Mucosa of descending colon (tissue), 3 donors: Measurements from ENCODE around the gene AQP12A. TPM values are rescaled to one million over a fixed set of nuclear protein-coding genes. Genes with fewer than 3 reads are reported as not detected.

ENCODE experiments used
- ATAC-seq: fragments of 200-7000 bp; cut with Tn5 transposase; one replicate; pipeline ENCODE4 v1.9.1; 2020; ENCODE audit warnings: mild to moderate bottlenecking, moderate library complexity
- DNase-seq, 3 donors: peaks; one replicate each; pipeline ENCODE4 v3.0.0-alpha.2; 2020
- H3K36me3 ChIP-seq: fragments of 200-600 bp; one replicate; pipeline ENCODE4 v1.8.0; 2021; ENCODE audit warnings: low read depth, mild to moderate bottlenecking
- H3K4me1 ChIP-seq: fragments of 200-600 bp; one replicate; pipeline ENCODE4 v1.8.0; 2021; ENCODE audit warnings: low read depth, mild to moderate bottlenecking
- H3K4me3 ChIP-seq: fragments of 200-600 bp; one replicate; pipeline ENCODE4 v1.8.0; 2021; ENCODE audit warnings: mild to moderate bottlenecking
- H3K9me3 ChIP-seq: fragments of 200-600 bp; one replicate; pipeline ENCODE4 v1.8.0; 2021; ENCODE audit warnings: mild to moderate bottlenecking
- CTCF ChIP-seq: fragments of 200-600 bp; IDR thresholded peaks from one replicate; pipeline ENCODE4 v1.8.0; 2022; ENCODE audit warnings: antibody characterized with exemption, mild to moderate bottlenecking
- intact Hi-C, 2 donors: fragments of 100-400 bp; cut with DNase I in 1 of 2; cut with micrococcal nuclease in 1 of 2; formaldehyde crosslinking; loops; one replicate each; pipeline versions ENCODE4 v1.11.0 to v1.11.1; 2022; cut with DNase I, micrococcal nuclease
- total RNA-seq, 3 donors: library from RNA; stranded (reverse); fragmentation: NEBNext Ultra II Directional in 2 of 3; extraction: Animal tissue kit (Norgen Biotek cat#: 25700) in 2 of 3; gene quantifications; one replicate each; pipeline versions ENCODE4 v1.2.1 to v1.2.4, GENCODE V29; 2021 to 2023
- donor health status: DM: no; HTN: no; CAD: no; lungs with moderate emphysema.
- donor health status: DM: no; HTN: no; CAD: no.
- donor health status: DM: no; HTN: yes; CAD: no.

AQP12A gene
- total RNA-seq, 3 donors from 2014 or later: 9.7 to 18.9 TPM; not detected in 1

GRCh38 chr2:240745962-240746361 lies 54.3 kb downstream of the AQP12A start:
- TF ChIP-seq CTCF: no peak
- ATAC-seq (no peak), DNase-seq (no peak)
- intact Hi-C loops: no loop called here
- H3K36me3 ChIP-seq: no peaks in the 10 kb centered on the region
- H3K4me1 ChIP-seq: no peaks in the 10 kb centered on the region
- H3K9me3 ChIP-seq: no peaks in the 10 kb centered on the region
- H3K4me3 ChIP-seq: no peak overlapping the region

- no peaks in the 10 kb centered on the region for H3K4me1 ChIP-seq
- no peaks in the 10 kb centered on the region for H3K9me3 ChIP-seq
- no peak overlapping the region for H3K4me3 ChIP-seq
- no peak for ATAC-seq
- H3K36me3 ChIP-seq: no peaks in the 10 kb centered on the region
- TF ChIP-seq CTCF: no peak
- intact Hi-C loops: no loop called here
- DNase-seq: no peak
Observed at GRCh38 chr2:240746671-240747070, 55.0 kb downstream of the AQP12A start.

GRCh38 chr2:240747256-240747655 lies 55.6 kb downstream of the AQP12A start:
- no peak for DNase-seq
- no peak for TF ChIP-seq CTCF
- no peak for ATAC-seq
- no peaks in the 10 kb centered on the region for H3K36me3 ChIP-seq
- H3K4me3 ChIP-seq: no peak overlapping the region
- no peaks in the 10 kb centered on the region for H3K9me3 ChIP-seq
- intact Hi-C loops: no loop called here
- H3K4me1 ChIP-seq: no peaks in the 10 kb centered on the region

Other genes starting within 250 kb of the AQP12A start
- gene ANKMY1, start 133.9 kb upstream of the AQP12A start, total RNA-seq: 10 to 100 TPM; 23.0 to 32.7 (median 23.5) TPM
- gene DUSP28, start 131.5 kb upstream of the AQP12A start, total RNA-seq: 1 to 10 TPM; 3.5 to 5.3 (median 4.3) TPM
- 100 to 1,000 TPM in 1 of 3 donors, 10 to 100 TPM in 2; 76.4 to 119 (median 76.9) TPM for gene RNPEPL1, start 123.4 kb upstream of the AQP12A start, total RNA-seq
- gene CAPN10, start 105.1 kb upstream of the AQP12A start, total RNA-seq: 10 to 100 TPM; 34.0 to 55.5 (median 40.4) TPM
- 100 to 1,000 TPM in 1 of 3 donors, 10 to 100 TPM in 2; 47.1 to 132 (median 76.8) TPM for gene GPR35, start 66.4 kb upstream of the AQP12A start, total RNA-seq
- 1 to 10 TPM in 2 of 3 donors, under 1 TPM in 1; 0.16 to 10.0 (median 3.9) TPM for gene AQP12B, start 9.0 kb upstream of the AQP12A start, total RNA-seq
- gene KIF1A, start 128.4 kb downstream of the AQP12A start, total RNA-seq: 10 to 100 TPM in 1 of 3 donors, 1 to 10 TPM in 2; 1.5 to 17.2 (median 1.9) TPM
- 1 to 10 TPM in 2 of 3 donors, under 1 TPM in 1; 0.22 to 4.1 (median 1.0) TPM for gene AGXT, start 177.0 kb downstream of the AQP12A start, total RNA-seq
- 10 to 100 TPM in 1 of 3 donors, 1 to 10 TPM in 2; 3.3 to 13.2 (median 8.1) TPM for gene MAB21L4, start 204.3 kb downstream of the AQP12A start, total RNA-seq
- under 1 TPM in 2 of 3 donors, not detected in 1; 0.07 to 0.19 TPM for gene CROCC2, start 214.5 kb downstream of the AQP12A start, total RNA-seq